Epithelial cell of esophagus (primary cell): Measurements from ENCODE around the gene PDE8B.

ENCODE experiments used
- DNase-seq: peaks from one replicate; pipeline ENCODE4 v3.0.0; 2010; ENCODE audit warnings: low read depth
- H3K4me3 ChIP-seq: 2 replicates; pipeline ENCODE4 v1.5.1; 2011; ENCODE audit warnings: mild to moderate bottlenecking, low read length, control low read depth
- TF ChIP-seq, protein P1 (sequence below): IDR thresholded peaks from 2 replicates; pipeline ENCODE4 v1.5.1; 2011; ENCODE audit warnings: low read depth, mild to moderate bottlenecking, low read length, control low read depth, inconsistent platforms; ENCODE audit not compliant: insufficient read depth; ENCODE audit errors: missing control alignments

PDE8B gene, protein sequence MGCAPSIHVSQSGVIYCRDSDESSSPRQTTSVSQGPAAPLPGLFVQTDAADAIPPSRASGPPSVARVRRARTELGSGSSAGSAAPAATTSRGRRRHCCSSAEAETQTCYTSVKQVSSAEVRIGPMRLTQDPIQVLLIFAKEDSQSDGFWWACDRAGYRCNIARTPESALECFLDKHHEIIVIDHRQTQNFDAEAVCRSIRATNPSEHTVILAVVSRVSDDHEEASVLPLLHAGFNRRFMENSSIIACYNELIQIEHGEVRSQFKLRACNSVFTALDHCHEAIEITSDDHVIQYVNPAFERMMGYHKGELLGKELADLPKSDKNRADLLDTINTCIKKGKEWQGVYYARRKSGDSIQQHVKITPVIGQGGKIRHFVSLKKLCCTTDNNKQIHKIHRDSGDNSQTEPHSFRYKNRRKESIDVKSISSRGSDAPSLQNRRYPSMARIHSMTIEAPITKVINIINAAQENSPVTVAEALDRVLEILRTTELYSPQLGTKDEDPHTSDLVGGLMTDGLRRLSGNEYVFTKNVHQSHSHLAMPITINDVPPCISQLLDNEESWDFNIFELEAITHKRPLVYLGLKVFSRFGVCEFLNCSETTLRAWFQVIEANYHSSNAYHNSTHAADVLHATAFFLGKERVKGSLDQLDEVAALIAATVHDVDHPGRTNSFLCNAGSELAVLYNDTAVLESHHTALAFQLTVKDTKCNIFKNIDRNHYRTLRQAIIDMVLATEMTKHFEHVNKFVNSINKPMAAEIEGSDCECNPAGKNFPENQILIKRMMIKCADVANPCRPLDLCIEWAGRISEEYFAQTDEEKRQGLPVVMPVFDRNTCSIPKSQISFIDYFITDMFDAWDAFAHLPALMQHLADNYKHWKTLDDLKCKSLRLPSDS

DNA sequence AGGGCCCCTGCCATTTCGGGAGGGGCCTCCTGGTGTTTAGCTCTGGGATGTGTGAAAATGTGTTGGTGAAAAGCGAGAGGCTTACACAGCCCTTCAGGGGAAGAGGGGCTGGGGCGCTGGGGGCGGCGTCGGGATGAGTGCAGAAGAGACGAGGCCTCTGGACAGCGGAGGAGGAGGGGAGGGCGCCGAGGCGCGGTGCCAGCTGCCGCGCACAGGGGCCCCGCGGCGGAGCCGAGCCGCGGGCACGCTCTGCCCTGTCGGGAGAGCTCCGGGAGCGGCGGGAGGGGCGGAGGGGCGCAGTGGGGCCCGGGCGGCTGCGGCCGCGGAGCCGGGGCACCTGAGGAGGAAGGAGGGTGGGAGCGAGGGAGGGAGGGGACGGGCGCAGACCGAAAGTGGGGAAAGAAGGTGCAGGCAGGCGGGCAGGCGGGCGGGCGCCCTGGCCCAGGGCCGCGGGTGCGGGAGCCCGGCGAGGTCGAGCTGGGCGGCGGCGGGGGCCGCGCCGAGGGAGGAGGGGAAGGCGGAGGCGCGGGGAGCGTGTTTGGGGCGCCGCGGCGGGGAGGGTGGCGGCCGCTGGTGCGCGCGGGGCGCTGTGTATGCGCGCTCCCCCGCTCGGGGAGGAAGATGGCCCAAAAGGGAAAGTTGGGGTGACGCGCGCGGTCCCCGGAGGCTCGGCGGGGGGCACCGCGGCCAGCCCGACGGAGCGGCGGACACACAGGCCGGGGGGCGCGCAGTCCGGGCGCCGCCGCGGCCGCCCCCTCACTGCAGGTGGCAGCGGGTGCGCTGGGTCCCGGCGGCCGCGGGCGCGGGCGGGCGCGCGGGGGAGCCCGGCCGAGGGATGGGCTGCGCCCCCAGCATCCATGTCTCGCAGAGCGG is at the start of gene PDE8B:
Gene PDE8B (plus strand): TSS at position 590 of the 873 bp plus-strand sequence. CDS start 246 bp downstream, at position 836.
- DNase-seq, result no peak
- TF ChIP-seq, protein P1, sequence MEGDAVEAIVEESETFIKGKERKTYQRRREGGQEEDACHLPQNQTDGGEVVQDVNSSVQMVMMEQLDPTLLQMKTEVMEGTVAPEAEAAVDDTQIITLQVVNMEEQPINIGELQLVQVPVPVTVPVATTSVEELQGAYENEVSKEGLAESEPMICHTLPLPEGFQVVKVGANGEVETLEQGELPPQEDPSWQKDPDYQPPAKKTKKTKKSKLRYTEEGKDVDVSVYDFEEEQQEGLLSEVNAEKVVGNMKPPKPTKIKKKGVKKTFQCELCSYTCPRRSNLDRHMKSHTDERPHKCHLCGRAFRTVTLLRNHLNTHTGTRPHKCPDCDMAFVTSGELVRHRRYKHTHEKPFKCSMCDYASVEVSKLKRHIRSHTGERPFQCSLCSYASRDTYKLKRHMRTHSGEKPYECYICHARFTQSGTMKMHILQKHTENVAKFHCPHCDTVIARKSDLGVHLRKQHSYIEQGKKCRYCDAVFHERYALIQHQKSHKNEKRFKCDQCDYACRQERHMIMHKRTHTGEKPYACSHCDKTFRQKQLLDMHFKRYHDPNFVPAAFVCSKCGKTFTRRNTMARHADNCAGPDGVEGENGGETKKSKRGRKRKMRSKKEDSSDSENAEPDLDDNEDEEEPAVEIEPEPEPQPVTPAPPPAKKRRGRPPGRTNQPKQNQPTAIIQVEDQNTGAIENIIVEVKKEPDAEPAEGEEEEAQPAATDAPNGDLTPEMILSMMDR, result no peak
- no peak within 1 kb of the TSS for H3K4me3 ChIP-seq

DNA sequence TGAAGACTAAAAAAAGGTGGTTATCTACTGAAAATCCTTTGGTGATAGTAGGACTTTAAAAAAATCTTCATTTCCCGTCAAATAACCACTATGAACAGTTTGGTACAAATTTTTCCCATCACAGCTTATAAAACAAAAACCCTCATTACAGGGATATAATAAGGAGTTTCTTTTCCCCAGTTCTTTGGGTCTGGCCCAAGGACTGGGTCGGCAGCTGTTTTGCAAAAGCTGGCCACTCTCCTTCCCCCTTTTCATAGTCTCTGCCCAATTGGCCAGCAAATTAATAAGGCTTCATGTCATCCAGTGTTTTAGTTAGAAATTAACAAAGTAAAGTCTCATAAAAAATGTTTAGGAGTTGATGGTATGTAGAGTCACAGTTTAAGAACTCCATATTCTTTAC is 47.0 kb upstream of the PDE8B start:
- H3K4me3 ChIP-seq, result no peak overlapping the region
- TF ChIP-seq, protein P1, result no peak
- no peak for DNase-seq

DNA sequence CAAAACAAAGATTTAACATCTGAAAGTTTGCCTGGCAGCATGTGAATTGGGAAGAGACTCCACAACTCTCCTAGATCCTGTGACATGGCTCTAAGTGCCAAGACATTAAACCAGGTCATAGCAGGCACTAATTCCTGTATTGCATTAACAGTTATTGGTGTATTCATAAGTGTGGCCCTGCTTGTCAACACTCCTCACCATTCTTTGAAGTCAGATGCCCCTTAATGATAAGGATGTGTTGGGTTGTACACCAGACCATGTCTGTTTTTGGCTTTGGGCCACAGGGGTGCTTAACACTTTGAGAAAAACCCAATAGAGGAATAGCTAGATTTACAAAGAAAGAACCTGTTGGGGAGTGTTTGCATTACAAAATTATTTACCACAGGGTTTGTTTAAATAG is 43.4 kb upstream of the PDE8B start:
- TF ChIP-seq, protein P1, result no peak
- no peak for DNase-seq
- H3K4me3 ChIP-seq, result no peak overlapping the region

DNA sequence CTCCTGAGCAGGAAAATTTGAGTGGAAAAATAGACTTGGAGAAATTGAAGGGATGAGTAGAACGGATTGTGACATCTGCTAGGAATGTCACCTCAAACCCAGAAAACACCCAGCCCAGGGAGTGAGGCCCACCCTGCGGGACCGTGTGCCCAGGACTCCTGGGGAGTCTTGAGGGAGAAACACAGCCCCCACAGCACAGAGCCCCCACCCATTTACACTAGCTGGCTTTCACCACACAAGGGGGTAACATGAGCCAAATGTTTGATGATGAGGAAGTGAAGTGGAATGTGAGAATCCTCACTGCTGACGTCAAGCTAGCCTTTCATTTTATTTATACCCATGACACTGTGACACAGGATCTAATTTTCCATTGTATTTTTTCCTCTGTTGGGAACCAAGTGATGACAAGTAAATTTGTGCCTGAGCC is 42.8 kb upstream of the PDE8B start:
- TF ChIP-seq, protein P1, result no peak
- DNase-seq, result peak; percentile 29
- H3K4me3 ChIP-seq, result no peak overlapping the region

DNA sequence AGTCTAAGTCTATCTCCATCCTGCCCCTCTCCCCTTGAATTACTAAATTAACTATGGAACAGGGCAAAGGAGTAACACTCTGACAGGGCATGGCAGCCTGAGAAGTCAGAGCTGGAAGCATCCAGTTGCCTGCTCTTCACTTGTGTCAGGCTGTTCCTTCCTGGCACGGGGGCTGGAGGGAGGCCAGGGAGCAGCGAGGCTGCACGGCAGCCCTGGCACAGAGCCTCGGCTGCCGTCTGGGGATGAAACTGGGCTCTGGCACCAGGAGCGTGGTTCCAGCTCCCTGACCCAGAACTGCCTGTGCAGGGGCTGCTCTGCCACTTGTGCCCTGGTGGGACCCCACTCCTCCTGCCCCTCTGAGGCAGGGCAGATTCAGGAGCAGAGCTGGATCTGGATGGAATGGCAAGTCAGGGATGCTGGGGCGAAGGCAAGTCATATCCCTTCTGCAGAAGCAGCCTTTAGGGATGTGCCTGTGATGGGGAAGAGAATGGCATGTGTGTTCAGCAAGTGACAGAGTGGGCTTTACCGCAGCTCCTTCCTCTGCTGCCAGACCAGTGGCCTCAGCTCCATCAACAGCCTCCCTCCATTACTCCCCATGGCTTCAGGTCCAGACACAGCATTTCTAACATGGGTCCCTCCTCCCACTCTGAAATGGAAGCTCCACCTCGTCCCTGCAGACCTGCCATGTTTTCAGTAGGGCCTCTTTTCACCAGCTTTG is 42.2 kb upstream of the PDE8B start:
- no peak for DNase-seq
- no peak overlapping the region for H3K4me3 ChIP-seq

More for the DNA sequence above, 42.2 kb upstream of the PDE8B start:
- TF ChIP-seq, protein P1, result no peak
